Urinary bladder (tissue), 4 donors: ENCODE measurements around the gene AFF3. TPM values are rescaled to one million over a fixed set of nuclear protein-coding genes. Genes with fewer than 3 reads are reported as not detected.
"Not testable (repeated sequence)": the region's sequence is repeated elsewhere in the genome, so short reads cannot be mapped to it uniquely, and the experiment has no call there.

Experiments used
- DNase-seq: peaks from one replicate; pipeline ENCODE4 v3.0.0-alpha.2; 2015; ENCODE audit errors: extremely low spot score
- H3K27ac ChIP-seq: one replicate; pipeline ENCODE4 v1.5.1; 2013; ENCODE audit warnings: low read depth, mild to moderate bottlenecking, moderate library complexity
- H3K36me3 ChIP-seq: one replicate; pipeline ENCODE4 v1.6.1; 2013; ENCODE audit warnings: mild to moderate bottlenecking, moderate library complexity; ENCODE audit not compliant: insufficient read depth
- H3K4me1 ChIP-seq: one replicate; pipeline ENCODE4 v1.6.1; 2013; ENCODE audit warnings: mild to moderate bottlenecking, moderate library complexity; ENCODE audit not compliant: insufficient read depth
- H3K4me3 ChIP-seq: one replicate; pipeline ENCODE4 v1.5.1; 2013; ENCODE audit warnings: low read depth, low read length
- WGBS: extraction: QIAGEN DNeasy Blood & Tissue Kit; methylation state at CpG from one replicate; pipeline ENCODE4 v1.1.7; 2013; 5-methylcytosine and 5-hydroxymethylcytosine counted together
- polyA plus RNA-seq: library from polyadenylated mRNA; stranded (reverse); fragments of 200-250 nt; gene quantifications from one replicate; pipeline ENCODE4 v1.2.3, GENCODE V29; 2013
- total RNA-seq: library from RNA; depleted of rRNA; stranded (reverse); fragments of >200 nt; gene quantifications from one replicate; pipeline ENCODE4 v1.2.3, GENCODE V29; 2014
- donor health status: healthy with polysubstance abuse.
- donor health status: healthy.

AFF3 gene
- total and polyA plus RNA-seq, 2 donors, result 15.1 to 43.5 TPM

DNA sequence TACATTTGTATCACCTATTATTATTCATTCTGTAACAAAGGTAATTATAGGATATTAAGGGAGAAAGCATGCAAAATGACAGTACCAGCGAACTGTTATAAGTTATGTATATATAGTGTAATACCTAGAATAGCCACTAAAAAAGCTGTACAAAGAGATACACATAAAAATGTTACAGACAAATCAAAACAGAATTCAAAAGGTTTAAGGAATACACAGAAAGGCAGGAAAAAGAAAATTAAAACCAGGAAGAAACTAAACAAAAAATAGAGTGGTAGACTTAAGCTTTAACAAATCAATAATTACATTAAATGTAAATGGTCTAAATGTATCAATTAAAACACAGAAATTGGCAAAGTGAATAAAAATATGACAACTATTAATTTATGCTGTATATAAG is 476.1 kb downstream of the AFF3 start:
- no peak overlapping the region for H3K4me3 ChIP-seq
- no peaks in the 10 kb centered on the region for H3K36me3 ChIP-seq
- DNase-seq, result no peak
- no peaks in the 10 kb centered on the region for H3K4me1 ChIP-seq
- WGBS, result 98% methylated on average over 1 of the region's 1 CpG
- H3K27ac ChIP-seq, result no peak overlapping the region

DNA sequence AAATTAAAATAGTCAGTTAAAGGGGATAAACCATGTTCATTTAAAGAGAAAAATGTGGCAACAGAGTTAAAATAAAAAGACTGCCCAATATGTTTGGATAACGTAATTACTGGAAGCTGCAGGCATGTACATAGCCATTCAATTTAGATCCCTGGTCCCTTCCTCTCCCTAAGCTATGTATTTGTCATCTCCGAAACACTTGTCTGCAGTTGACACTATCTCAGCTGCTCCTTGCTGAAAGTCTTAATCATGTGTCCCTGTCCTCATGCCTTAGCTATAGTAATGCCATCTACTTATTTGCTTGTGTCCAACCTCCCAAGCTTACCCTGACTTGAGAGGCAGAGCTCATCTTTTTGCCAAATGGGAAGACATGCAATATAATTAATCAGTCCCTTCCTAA is 478.7 kb downstream of the AFF3 start:
- no peaks in the 10 kb centered on the region for H3K4me1 ChIP-seq
- no peak for DNase-seq
- WGBS, result 92% methylated on average over 2 of the region's 2 CpGs
- H3K36me3 ChIP-seq, result no peaks in the 10 kb centered on the region
- no peak overlapping the region for H3K27ac ChIP-seq
- H3K4me3 ChIP-seq, result no peak overlapping the region

DNA sequence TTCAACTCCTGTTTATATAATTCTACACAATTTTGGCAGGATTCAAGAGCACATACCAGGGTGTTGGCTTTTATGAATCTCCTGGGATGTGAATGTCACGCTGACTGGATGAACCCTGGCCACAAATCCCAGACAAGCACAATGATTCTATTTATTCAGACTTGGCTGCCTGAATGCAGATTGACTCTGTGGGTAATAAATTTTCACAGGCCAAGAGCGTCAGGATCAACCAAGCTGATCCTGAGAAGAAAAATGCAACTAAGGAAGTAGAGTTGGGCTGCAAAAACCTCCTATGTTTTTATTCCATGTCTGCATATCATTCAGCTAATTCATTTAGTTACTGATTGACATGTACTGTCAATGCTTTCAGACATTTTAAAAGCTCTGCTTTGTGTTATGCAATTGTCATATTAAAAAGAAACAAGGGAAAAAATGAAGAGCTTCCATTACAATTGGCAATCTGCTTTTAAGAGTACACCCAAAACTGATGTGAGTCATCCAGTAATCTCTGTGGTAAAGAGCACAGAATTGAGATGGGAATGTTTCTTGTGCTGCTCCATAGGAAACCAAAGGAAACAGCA is 479.5 kb downstream of the AFF3 start:
- Histone ChIP-seq H3K4me3 (no peak overlapping the region), H3K4me1 (no peaks in the 10 kb centered on the region), H3K36me3 (no peaks in the 10 kb centered on the region), H3K27ac (no peak overlapping the region)
- WGBS, result 14% methylated on average over 2 of the region's 2 CpGs
- DNase-seq, result peak; percentile 46

DNA sequence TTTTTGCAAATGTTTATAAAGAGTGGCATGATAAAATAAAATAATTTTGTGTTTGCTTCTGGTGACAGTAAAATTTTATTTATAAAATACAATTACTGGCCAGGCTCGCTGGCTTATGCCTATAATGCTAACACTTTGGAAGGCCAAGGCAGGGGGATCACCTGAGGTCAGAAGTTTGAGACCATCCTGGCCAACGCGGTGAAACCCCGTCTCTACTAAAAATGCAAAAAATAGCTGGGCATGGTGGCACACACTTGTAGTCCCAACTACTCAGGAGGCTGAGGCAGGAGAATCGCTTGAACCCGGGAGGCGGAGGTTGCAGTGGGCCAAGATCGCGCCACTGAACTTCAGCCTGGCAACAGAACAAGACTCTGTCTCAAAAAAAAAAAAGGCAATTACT is 480.6 kb downstream of the AFF3 start:
- WGBS, result 94% methylated on average over 9 of the region's 9 CpGs
- not testable (repeated sequence) for H3K4me3 ChIP-seq, H3K4me1 ChIP-seq, H3K36me3 ChIP-seq, DNase-seq, H3K27ac ChIP-seq

DNA sequence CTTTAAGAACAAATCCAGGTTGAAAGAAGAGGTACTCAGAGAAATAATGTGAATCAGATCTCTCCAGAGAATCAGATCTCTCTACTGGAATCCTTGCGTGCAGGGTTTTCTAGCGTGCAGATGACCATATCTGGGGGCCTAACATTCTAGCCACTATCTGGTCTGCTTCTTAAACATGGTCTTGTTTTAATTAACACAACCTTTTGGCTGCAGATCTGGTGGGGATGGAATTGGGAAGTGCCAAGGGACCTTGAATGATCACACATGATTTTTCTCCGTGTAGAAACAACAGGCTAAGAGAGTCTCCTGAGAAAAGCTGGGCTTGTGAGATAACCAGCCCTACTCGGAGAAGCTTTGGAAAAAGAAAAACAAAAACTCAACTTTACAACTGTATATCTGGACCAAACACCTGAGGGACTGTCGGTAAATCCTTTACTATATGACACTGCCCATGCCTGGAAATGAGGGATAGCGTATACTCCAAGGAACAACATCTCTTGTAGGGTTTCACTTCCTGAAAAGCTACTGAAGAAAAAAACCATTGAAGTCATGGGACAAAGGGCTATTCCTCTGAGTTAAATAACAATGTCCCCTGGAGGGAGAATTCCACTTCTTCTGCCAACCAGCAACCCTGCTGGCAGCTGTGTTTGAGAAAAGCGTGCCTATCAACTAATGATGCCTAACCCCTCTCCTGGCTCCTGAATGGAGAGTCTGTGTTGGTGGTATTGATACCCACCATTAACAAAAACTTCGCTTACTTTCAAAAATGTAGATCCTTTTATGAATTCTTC is 481.6 kb downstream of the AFF3 start:
- no peaks in the 10 kb centered on the region for H3K36me3 ChIP-seq
- DNase-seq, result no peak
- no peaks in the 10 kb centered on the region for H3K4me1 ChIP-seq
- WGBS, result 82% methylated on average over 8 of the region's 8 CpGs
- H3K4me3 ChIP-seq, result no peak overlapping the region
- H3K27ac ChIP-seq, result no peak overlapping the region

DNA sequence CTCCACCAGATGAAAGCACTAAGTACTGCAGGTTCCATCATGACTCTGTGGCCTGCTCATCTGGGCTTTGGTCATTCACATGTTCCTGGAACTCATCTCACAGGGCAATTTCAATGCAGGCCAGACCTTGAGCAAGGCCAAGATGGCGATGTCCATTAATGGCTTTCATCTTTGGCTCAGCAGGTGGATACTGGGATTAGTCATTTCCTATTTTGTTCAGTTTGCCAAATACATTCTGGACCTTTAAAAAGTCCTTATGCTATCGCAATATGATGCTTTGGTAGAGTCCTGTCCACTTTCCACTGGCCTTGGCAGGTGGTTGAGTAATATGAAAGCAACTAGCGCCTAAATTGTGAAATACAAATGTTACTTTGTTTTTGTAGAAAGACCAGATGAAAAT is 482.5 kb downstream of the AFF3 start:
- Histone ChIP-seq H3K4me3 (no peak overlapping the region), H3K27ac (no peak overlapping the region), H3K4me1 (no peaks in the 10 kb centered on the region), H3K36me3 (no peaks in the 10 kb centered on the region)
- 88% methylated on average over 3 of the region's 3 CpGs for WGBS
- DNase-seq, result no peak

DNA sequence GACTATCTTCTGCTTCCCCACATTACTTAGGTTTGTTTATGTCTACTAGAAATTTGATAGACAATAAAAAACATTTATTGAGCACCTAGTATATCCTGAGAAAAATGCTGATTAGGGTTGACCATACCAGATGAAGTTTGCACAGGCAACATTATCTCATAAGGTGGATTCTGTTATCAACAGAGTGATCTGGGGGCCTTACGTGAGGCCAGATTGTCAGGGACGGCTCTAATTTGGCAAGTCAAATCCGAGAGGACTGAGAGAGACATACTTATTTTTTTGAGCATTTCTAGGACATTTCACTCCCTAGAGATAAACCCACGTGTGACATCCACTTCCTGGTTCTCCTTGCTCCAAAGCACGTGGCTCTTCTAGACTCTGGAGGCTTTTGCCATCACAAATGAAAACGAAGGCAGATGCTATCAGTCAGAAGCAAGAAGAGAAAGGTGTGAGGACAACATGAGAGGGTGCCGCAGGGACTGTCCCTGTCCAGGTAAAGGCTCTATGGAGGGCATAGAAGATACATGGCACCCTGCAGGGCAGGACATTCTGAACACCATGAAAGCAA is 484.6 kb downstream of the AFF3 start:
- 70% methylated on average over 7 of the region's 7 CpGs for WGBS
- H3K4me1 ChIP-seq, result no peaks in the 10 kb centered on the region
- H3K27ac ChIP-seq, result no peak overlapping the region

DNA sequence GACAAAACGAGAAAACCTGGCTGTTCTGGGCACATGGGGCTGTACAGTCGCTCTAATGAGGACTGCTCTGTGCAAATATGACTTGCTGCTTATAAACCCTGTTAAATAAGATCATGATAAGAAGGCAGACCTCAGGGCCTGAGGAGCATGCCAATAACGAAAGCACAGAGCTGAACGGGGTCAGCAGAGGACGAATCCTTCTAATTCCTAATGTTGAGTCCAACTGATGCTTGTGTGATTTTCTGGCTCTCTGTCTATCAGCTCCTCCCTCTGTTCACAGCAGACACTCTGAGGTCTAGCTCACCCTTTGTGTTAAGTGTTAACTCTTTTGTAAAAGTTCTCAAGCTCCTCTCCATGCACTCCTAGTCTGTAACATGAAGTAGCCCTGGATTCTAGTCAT is 485.4 kb downstream of the AFF3 start:
- Histone ChIP-seq H3K4me1 (no peaks in the 10 kb centered on the region), H3K27ac (no peak overlapping the region), H3K4me3 (no peak overlapping the region), H3K36me3 (no peaks in the 10 kb centered on the region)
- WGBS, result 13% methylated on average over 5 of the region's 5 CpGs
- DNase-seq, result no peak

More for the DNA sequence above, 484.6 kb downstream of the AFF3 start:
- DNase-seq, result no peak
- Histone ChIP-seq H3K4me3 (no peak overlapping the region), H3K36me3 (no peaks in the 10 kb centered on the region)

DNA sequence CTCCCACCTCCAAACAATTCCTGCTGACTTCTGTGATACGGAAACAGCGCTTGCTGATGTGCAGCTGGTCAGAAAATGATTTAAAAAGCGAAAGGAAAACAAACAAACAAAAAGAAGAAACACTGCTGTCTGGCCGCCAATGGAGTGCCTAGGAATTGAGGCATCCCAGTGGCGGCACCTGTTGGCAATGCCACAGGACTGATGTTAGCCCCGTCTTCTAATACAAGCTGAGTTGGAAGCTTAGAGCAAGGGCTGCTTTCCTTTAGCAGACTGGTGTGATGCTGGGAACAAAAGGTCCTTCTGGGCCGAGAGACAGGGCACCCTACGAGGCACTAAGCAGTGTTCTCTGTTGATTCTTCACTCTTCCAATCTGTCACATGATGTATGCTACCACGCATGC is 489.0 kb downstream of the AFF3 start:
- H3K4me1 ChIP-seq, result no peaks in the 10 kb centered on the region
- WGBS, result 95% methylated on average over 9 of the region's 9 CpGs
- no peak overlapping the region for H3K4me3 ChIP-seq
- no peaks in the 10 kb centered on the region for H3K36me3 ChIP-seq
- no peak overlapping the region for H3K27ac ChIP-seq
- DNase-seq, result no peak

DNA sequence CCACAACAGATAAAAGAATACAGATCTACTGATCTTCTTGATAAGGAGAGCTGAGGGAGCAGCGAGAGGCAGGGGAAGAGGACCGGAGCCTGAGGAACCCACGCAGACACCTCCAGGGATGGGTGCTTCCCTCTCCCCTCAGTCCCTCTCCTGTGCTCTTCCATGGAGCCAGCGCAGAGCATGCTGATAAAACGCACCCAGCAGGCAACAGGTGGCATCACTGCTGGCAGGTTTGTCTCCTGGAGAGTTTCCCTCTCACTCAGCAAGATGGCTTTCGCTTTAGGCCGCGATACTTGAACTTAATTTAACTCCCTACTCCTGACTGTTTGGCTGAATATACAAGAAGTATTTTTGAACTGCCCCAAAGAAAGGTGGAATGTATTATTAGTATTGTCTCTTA is 489.5 kb downstream of the AFF3 start:
- Histone ChIP-seq H3K36me3 (no peaks in the 10 kb centered on the region), H3K4me1 (no peaks in the 10 kb centered on the region), H3K27ac (no peak overlapping the region), H3K4me3 (no peak overlapping the region)
- no peak for DNase-seq
- WGBS, result 90% methylated on average over 8 of the region's 8 CpGs

DNA sequence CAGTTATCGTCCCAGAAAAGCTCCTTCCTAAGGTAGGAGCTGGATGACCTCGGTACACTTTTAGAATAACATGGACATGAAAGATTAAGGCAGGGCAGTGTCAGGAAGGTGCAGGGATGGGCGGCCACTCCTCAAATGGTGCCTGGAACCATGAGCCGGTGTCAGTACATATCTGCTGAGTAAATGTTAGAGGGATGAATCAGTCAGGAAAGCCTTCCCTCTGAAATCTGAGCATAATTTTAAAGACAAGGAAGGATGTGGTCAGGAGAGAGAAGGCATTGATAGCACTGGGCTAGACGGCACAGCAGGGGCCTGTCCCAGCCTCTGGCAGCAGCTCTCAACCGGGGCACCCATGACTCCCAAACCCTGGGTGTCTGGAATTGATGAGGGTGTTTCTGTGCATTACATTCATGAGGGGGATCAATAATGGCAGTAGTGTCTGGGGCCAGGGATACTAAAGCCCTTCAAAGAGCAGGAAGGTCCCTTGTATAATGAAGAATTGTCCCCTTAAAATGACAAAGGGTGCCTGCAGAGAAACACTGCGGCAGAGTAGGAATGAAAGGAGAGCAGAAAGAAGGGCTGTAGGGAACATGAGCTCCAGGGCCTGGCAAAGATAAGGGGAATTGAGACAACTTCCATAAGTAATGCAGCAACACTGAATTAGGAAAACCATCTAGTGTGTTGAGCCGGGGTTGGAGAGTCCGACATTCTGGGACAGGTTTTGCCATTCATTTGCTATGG is 490.3 kb downstream of the AFF3 start:
- no peak overlapping the region for H3K4me3 ChIP-seq
- 90% methylated on average over 9 of the region's 9 CpGs for WGBS
- no peak for DNase-seq
- H3K4me1 ChIP-seq, result no peaks in the 10 kb centered on the region
- no peaks in the 10 kb centered on the region for H3K36me3 ChIP-seq
- H3K27ac ChIP-seq, result no peak overlapping the region

DNA sequence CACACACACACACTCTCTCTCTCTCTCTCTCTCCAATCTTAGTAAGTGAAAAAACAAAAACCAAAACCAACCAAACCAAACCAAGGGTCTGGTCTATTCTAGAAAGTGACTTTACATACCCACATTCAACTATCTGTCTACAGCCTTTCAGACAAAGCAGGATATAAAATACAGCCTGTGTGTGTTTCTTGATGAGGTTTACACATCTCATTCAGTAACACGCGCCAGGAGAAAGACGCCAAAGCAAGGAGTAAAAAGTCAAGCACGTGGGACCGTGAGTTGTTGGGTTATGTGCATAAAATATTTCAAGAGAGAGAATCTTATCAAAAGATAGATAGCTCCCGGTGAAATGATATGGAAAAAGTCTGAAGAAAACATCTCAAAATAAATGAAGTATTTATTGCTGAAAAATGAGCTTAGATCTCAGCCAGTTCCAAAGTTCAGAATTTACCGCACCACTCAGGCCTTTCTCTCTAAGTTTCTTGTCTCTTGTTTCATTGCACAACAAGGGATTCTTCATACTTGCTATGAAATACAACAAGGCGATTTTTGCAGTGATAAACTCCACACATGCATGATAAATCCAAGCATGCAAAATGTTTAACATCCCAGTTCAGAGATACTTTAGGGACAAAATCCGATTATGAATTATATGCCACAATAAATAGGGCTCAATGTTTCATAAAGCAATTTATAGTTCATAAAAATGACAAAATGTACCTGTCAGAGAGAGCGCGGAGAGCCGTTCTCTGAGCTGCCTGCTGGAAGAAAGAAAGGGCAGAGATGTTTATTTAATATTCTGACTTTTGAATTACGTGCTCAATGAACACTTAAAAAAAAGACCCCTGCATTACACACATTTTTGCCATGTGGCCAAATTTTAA is 493.2 kb downstream of the AFF3 start:
- peak; percentile 35 for DNase-seq
- WGBS, result 35% methylated on average over 13 of the region's 13 CpGs
- Histone ChIP-seq H3K27ac (no peak overlapping the region), H3K4me3 (no peak overlapping the region), H3K4me1 (no peaks in the 10 kb centered on the region), H3K36me3 (no peaks in the 10 kb centered on the region)

DNA sequence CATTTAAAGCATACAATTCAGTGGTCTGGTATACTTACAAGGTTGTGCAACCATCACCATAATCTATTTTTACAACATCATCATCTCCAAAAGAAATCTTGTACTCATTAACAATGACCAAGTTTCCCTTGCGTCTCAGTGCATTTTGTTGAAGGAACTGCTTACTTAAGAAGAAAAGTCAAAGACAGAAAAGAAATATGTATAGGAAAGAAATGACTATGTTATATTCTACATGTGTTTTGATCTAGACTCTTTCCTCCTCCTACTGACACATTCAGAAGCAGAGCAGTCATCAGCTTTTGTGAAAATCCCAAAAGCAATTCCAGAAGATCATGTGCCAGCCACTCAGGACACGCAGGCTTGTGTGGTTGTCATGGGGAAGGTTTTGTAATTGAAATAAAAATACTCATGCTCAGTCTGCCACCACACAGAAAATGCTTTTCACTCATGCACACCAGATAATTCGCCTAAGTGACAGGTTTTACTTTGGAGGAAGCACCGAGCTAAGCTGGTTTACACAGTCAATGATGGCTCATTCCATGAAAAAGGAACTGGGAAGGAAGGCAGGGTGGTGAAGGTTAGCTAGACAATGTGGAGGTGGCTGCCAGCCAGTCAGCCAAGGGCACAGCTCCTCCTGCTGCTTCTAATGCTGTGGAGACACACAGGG is 494.1 kb downstream of the AFF3 start:
- no peak for DNase-seq
- no peaks in the 10 kb centered on the region for H3K4me1 ChIP-seq
- 32% methylated on average over 4 of the region's 4 CpGs for WGBS
- no peaks in the 10 kb centered on the region for H3K36me3 ChIP-seq
- no peak overlapping the region for H3K27ac ChIP-seq
- no peak overlapping the region for H3K4me3 ChIP-seq
